Measurements from ENCODE around the gene GUCY1A2.

The GUCY1A2 gene

GRCh38 chr11:106971864-106972263, 46.4 kb downstream of the GUCY1A2 start:
- DNase-seq (ENCODE audit: low read depth): no peak
- TF ChIP-seq CTCF (IDR thresholded peaks at IDR 0.05; ENCODE audit: control insufficient read depth, extremely low read depth, insufficient read depth): no peak
- H3K4me3 ChIP-seq (ENCODE audit: low read depth, low read length): no peak overlapping the region

- no peak overlapping the region for H3K4me3 ChIP-seq (ENCODE audit: low read depth, low read length)
- no peak for DNase-seq (ENCODE audit: low read depth)
- TF ChIP-seq CTCF (IDR thresholded peaks at IDR 0.05; ENCODE audit: control insufficient read depth, extremely low read depth, insufficient read depth): no peak
These were observed 48.5 kb downstream of the GUCY1A2 start for GRCh38 chr11:106969644-106970355.

- no peak for DNase-seq (ENCODE audit: low read depth)
- TF ChIP-seq CTCF (IDR thresholded peaks at IDR 0.05; ENCODE audit: control insufficient read depth, extremely low read depth, insufficient read depth): no peak
- no peak overlapping the region for H3K4me3 ChIP-seq (ENCODE audit: low read depth, low read length)
These were observed 55.3 kb downstream of the GUCY1A2 start for GRCh38 chr11:106962995-106963394.

GRCh38 chr11:106961518-106961917, 56.8 kb downstream of the GUCY1A2 start:
- TF ChIP-seq CTCF (IDR thresholded peaks at IDR 0.05; ENCODE audit: control insufficient read depth, extremely low read depth, insufficient read depth): no peak
- H3K4me3 ChIP-seq (ENCODE audit: low read depth, low read length): no peak overlapping the region
- DNase-seq (ENCODE audit: low read depth): no peak

- no peak overlapping the region for H3K4me3 ChIP-seq (ENCODE audit: low read depth, low read length)
- DNase-seq (ENCODE audit: low read depth): no peak
- TF ChIP-seq CTCF (IDR thresholded peaks at IDR 0.05; ENCODE audit: control insufficient read depth, extremely low read depth, insufficient read depth): no peak
These were observed 57.2 kb downstream of the GUCY1A2 start for GRCh38 chr11:106961048-106961447.

GRCh38 chr11:106959800-106960199, 58.5 kb downstream of the GUCY1A2 start:
- no peak for DNase-seq (ENCODE audit: low read depth)
- H3K4me3 ChIP-seq (ENCODE audit: low read depth, low read length): no peak overlapping the region

More at GRCh38 chr11:106959800-106960199, 58.5 kb downstream of the GUCY1A2 start:
- TF ChIP-seq CTCF (IDR thresholded peaks at IDR 0.05; ENCODE audit: control insufficient read depth, extremely low read depth, insufficient read depth): no peak

Data from LNCaP clone FGC (cell line).